Endothelial cell of umbilical vein (primary cell): Measurements from ENCODE around the gene NSUN6. TPM values are rescaled to one million over a fixed set of nuclear protein-coding genes. Genes with fewer than 3 reads are reported as not detected.

Source experiments
- BruUV-seq: library from RNA; stranded (reverse); fragments of 400-500 nt; replicated peaks from 2 replicates; lab custom pipeline; 2021; lab: Mats Ljungman, UMichigan
- CTCF ChIA-PET: fragments of 300-600, 350-600 bp; sonication (Branson Sonifier 250); formaldehyde crosslinking; loops from one replicate; lab custom pipeline; 2021; ENCODE audit warnings: antibody characterized with exemption, inconsistent platforms; lab: Charles Lee
- POLR2A ChIA-PET: fragments of 300-600, 350-600 bp; sonication (Branson Sonifier 250); formaldehyde crosslinking; loops from one replicate; lab custom pipeline; 2021; ENCODE audit warnings: antibody characterized with exemption, inconsistent platforms; lab: Charles Lee
- DNase-seq: peaks from one replicate; pipeline ENCODE4 v3.0.0-alpha.2; 2011; ENCODE audit warnings: low read depth, low spot score
- FAIRE-seq: peaks from 2 replicates; lab custom pipeline; 2011; peaks lifted over from hg19 to GRCh38; lab: Jason Lieb, UNC
- H2AFZ ChIP-seq: 2 replicates; pipeline ENCODE4 v1.6.0; 2012; ENCODE audit warnings: low read depth, low read length, control low read depth, inconsistent platforms
- H3K27ac ChIP-seq: 2 replicates; pipeline ENCODE4 v1.5.1; 2011; ENCODE audit warnings: low read depth, mild to moderate bottlenecking, control low read depth, low read length, moderate library complexity; ENCODE audit not compliant: insufficient read depth
- H3K27me3 ChIP-seq, 2 experiments: 2 replicates each; pipeline versions ENCODE4 v1.6.0 to v1.6.1; 2011; ENCODE audit warnings: low read length in 2 of 2, mixed read lengths in 1 of 2; ENCODE audit not compliant: control insufficient read depth in 2 of 2, insufficient read depth in 2 of 2
- H3K36me3 ChIP-seq, 2 experiments: 2 replicates in 1 of 2; 3 replicates in 1 of 2; pipeline ENCODE4 v1.5.1; 2011; ENCODE audit warnings: low read length in 2 of 2, mild to moderate bottlenecking in 1 of 2, moderate library complexity in 1 of 2; ENCODE audit not compliant: control insufficient read depth in 2 of 2, insufficient read depth in 2 of 2; ENCODE audit errors: extremely low read depth in 1 of 2
- H3K4me1 ChIP-seq: 3 replicates; pipeline ENCODE4 v1.5.1; 2011; ENCODE audit warnings: mild to moderate bottlenecking, low read length; ENCODE audit not compliant: control insufficient read depth, insufficient read depth; ENCODE audit errors: extremely low read depth
- H3K4me2 ChIP-seq: 2 replicates; pipeline ENCODE4 v1.6.1; 2011; ENCODE audit warnings: low read length, control low read depth, mixed read lengths; ENCODE audit not compliant: insufficient read depth
- H3K4me3 ChIP-seq, 3 experiments: fragments of 200-600 bp in 1 of 3; sonication (generic), shearing (Covaris generic) in 1 of 3; replicated peaks in 1 of 3; 2 replicates each; pipeline ENCODE4 v1.5.1; 2011 to 2016; ENCODE audit warnings: control low read depth in 3 of 3, low read length in 3 of 3, mild to moderate bottlenecking in 2 of 3, inconsistent platforms in 1 of 3, low read depth in 1 of 3, moderate library complexity in 1 of 3; ENCODE audit not compliant: insufficient read depth in 1 of 3
- H3K79me2 ChIP-seq: 2 replicates; pipeline ENCODE4 v1.6.0; 2012; ENCODE audit warnings: low read length, inconsistent platforms; ENCODE audit not compliant: control insufficient read depth, insufficient read depth
- H3K9ac ChIP-seq: replicated peaks from 2 replicates; pipeline ENCODE3; 2011; ENCODE audit warnings: low read length, control low read depth; ENCODE audit not compliant: insufficient read depth; ENCODE audit errors: extremely low read depth
- H3K9me1 ChIP-seq: replicated peaks from 3 replicates; pipeline ENCODE4 v1.6.0; 2011; ENCODE audit warnings: mild to moderate bottlenecking, low read length; ENCODE audit not compliant: control insufficient read depth, insufficient read depth; ENCODE audit errors: extremely low read depth
- H3K9me3 ChIP-seq: replicated peaks from 2 replicates; pipeline ENCODE4 v1.5.1; 2012; ENCODE audit warnings: low read length, inconsistent platforms; ENCODE audit not compliant: control insufficient read depth, insufficient read depth
- H4K20me1 ChIP-seq: replicated peaks from 2 replicates; pipeline ENCODE3; 2011; ENCODE audit warnings: mild to moderate bottlenecking, low read length; ENCODE audit not compliant: control insufficient read depth, insufficient read depth; ENCODE audit errors: extremely low read depth
- EZH2 ChIP-seq: IDR thresholded peaks from 2 replicates; pipeline ENCODE4 v1.6.1; 2012; ENCODE audit warnings: borderline replicate concordance, low read depth, mild to moderate bottlenecking, moderate library complexity, low read length, inconsistent platforms; ENCODE audit not compliant: severe bottlenecking
- FOS ChIP-seq: IDR thresholded peaks from 2 replicates; pipeline ENCODE4 v1.6.1; 2011; ENCODE audit warnings: mild to moderate bottlenecking, low read length, moderate library complexity, borderline replicate concordance; ENCODE audit not compliant: insufficient read depth
- GATA2 ChIP-seq: IDR thresholded peaks from 2 replicates; pipeline ENCODE4 v1.7.0; 2011; ENCODE audit warnings: low read depth, mild to moderate bottlenecking, moderate library complexity, mixed read lengths, low read length; ENCODE audit not compliant: insufficient read length, insufficient read depth
- JUN ChIP-seq: IDR thresholded peaks from 2 replicates; pipeline ENCODE4 v1.6.1; 2011; ENCODE audit warnings: borderline replicate concordance, low read depth; ENCODE audit not compliant: insufficient read length, insufficient read depth
- MAX ChIP-seq: IDR thresholded peaks from 2 replicates; pipeline ENCODE4 v1.6.1; 2011; ENCODE audit not compliant: insufficient read depth, insufficient read length
- MYC ChIP-seq: IDR thresholded peaks from one replicate; pipeline ENCODE4 v1.6.1; 2011; ENCODE audit warnings: mild to moderate bottlenecking, low read depth, low read length
- POLR2A ChIP-seq: IDR thresholded peaks from 2 replicates; pipeline ENCODE4 v1.6.1; 2012; ENCODE audit warnings: low read depth, mild to moderate bottlenecking, control low read depth, low read length
- POLR2AphosphoS5 ChIP-seq: IDR thresholded peaks from 2 replicates; pipeline ENCODE4 v1.6.1; 2012; ENCODE audit warnings: low read depth, mild to moderate bottlenecking, control low read depth, low read length, moderate library complexity; ENCODE audit not compliant: insufficient read depth
- dilution Hi-C: fragments of 300-500 bp; cut with MboI; formaldehyde crosslinking; loops from one replicate; pipeline ENCODE4 v1.15.0; 2019; ENCODE audit warnings: low sequenced_read_pairs; ENCODE audit not compliant: extremely low pct_ligation_motif_present
- intact Hi-C: fragments of 100-400 bp; cut with micrococcal nuclease; formaldehyde crosslinking; loops from one replicate; pipeline ENCODE4 v1.10.0; 2022
- polyA plus RNA-seq, 4 experiments: library from polyadenylated mRNA; depleted of rRNA in 3 of 4; stranded (reverse) in 3 of 4; unstranded in 1 of 4; fragments of >200 nt; gene quantifications; 2 replicates each; pipeline versions ENCODE4 v1.2.1 to v1.2.3, GENCODE V29; 2011 to 2012; ENCODE audit warnings: missing spikeins in 1 of 4
- total RNA-seq: library from RNA; stranded (reverse); gene quantifications from 2 replicates; pipeline ENCODE4 v1.2.3, GENCODE V29; 2021
- TF ChIP-seq, protein P1 (sequence below), 2 donors: IDR thresholded peaks; 1 replicate in 1 of 2; 2 replicates in 1 of 2; pipeline ENCODE4 v1.5.1; 2011; ENCODE audit warnings: low read length in 2 of 2, mild to moderate bottlenecking in 2 of 2, moderate library complexity in 2 of 2, control low read depth in 1 of 2, inconsistent platforms in 1 of 2, low read depth in 1 of 2; ENCODE audit not compliant: insufficient read depth in 1 of 2; ENCODE audit errors: extremely low read depth in 1 of 2

The NSUN6 gene
- total and polyA plus RNA-seq, 2 donors (not counting 3 experiments of a cell fraction or from before 2014, with no cell fraction given) = 3.3 to 5.2 TPM

DNA sequence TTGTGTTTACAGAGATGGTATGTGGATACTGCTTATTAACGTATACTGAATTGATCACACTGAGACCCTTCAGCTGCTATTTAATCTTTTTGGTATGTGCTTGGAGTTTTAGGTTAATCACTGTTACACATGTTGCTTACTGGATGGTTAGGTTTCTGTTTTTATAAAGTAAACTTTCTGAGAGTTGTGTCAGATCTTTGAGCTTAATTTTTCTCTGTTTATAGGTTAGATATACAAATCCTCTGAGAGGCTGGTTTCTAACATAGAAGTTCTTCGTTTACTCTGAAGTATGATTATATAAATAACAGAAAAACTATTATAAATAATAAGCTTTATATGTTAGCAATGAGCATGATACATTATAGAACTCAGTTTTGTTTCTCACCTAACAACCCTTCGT lies 123.1 kb downstream of the NSUN6 start:
- Histone ChIP-seq H3K9ac (no peak overlapping the region), H3K9me1 (no peaks in the 10 kb centered on the region), H3K27ac (no peak overlapping the region), H3K36me3 (no peaks in the 10 kb centered on the region), H3K4me2 (no peak overlapping the region), H3K9me3 (no peaks in the 10 kb centered on the region), H4K20me1 (no peaks in the 10 kb centered on the region), H3K79me2 (no peaks in the 10 kb centered on the region), H2AFZ (no peak overlapping the region), H3K4me3 (no peak overlapping the region), H3K27me3 (no peaks in the 10 kb centered on the region), H3K4me1 (no peaks in the 10 kb centered on the region)
- BruUV-seq = no TSS peak
- intact Hi-C loops (no loop called here), dilution Hi-C loops (no loop called here)
- FAIRE-seq = no peak
- TF ChIP-seq FOS (no peak), POLR2AphosphoS5 (no peak), MAX (no peak), GATA2 (no peak), POLR2A (no peak), MYC (no peak), EZH2 (no peak), JUN (no peak)
- TF ChIP-seq, protein P1, sequence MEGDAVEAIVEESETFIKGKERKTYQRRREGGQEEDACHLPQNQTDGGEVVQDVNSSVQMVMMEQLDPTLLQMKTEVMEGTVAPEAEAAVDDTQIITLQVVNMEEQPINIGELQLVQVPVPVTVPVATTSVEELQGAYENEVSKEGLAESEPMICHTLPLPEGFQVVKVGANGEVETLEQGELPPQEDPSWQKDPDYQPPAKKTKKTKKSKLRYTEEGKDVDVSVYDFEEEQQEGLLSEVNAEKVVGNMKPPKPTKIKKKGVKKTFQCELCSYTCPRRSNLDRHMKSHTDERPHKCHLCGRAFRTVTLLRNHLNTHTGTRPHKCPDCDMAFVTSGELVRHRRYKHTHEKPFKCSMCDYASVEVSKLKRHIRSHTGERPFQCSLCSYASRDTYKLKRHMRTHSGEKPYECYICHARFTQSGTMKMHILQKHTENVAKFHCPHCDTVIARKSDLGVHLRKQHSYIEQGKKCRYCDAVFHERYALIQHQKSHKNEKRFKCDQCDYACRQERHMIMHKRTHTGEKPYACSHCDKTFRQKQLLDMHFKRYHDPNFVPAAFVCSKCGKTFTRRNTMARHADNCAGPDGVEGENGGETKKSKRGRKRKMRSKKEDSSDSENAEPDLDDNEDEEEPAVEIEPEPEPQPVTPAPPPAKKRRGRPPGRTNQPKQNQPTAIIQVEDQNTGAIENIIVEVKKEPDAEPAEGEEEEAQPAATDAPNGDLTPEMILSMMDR (IDR thresholded peaks at IDR 0.05; ENCODE audit: extremely low read depth in 1 of 2, insufficient read depth in 1 of 2, low read depth in 1 of 2, low read length in 2 of 2) = no peak
- CTCF ChIA-PET = no interaction called here
- DNase-seq = no peak
- POLR2A ChIA-PET = no interaction called here
